Glomerular endothelial cell (primary cell): ENCODE data around the gene USP43. TPM values are rescaled to one million over a fixed set of nuclear protein-coding genes. Genes with fewer than 3 reads are reported as not detected.

ENCODE experiments used
- DNase-seq: peaks from one replicate; pipeline ENCODE4 v3.0.0-alpha.2; 2011; ENCODE audit warnings: low read depth, low spot score; ENCODE audit errors: extremely low read depth
- total RNA-seq: library from RNA; depleted of rRNA; stranded (reverse); fragments of >200 nt; gene quantifications from 2 replicates; pipeline ENCODE4 v1.2.3, GENCODE V29; 2015

The USP43 gene
- total RNA-seq, 1 donor from 2014 or later, result 0.35 TPM

GRCh38 chr17:9772658-9773057 lies 127.3 kb downstream of the USP43 start:
- no peak for DNase-seq

- no peak for DNase-seq
Observed at GRCh38 chr17:9776911-9777310, 131.6 kb downstream of the USP43 start.

Other genes with a start within 250 kb of the USP43 start
- gene STX8, start 69.7 kb upstream of the USP43 start, total RNA-seq, result 81.6 and 114 TPM in 2 replicates
- gene CFAP52, start 68.9 kb upstream of the USP43 start, total RNA-seq, result not detected in 2 replicates
- gene DHRS7C, start 146.1 kb downstream of the USP43 start, total RNA-seq, result not detected in 2 replicates
- not detected in 2 replicates for gene GSG1L2, start 176.6 kb downstream of the USP43 start, total RNA-seq
- 0.10 TPM in 1 of 2 replicates, not detected in the other for gene GLP2R, start 180.4 kb downstream of the USP43 start, total RNA-seq